ENCODE results near the gene IFT122.

Gene IFT122

GRCh38 chr3:129416415-129416814, 23.6 kb upstream of the IFT122 start:
- no peak for DNase-seq (ENCODE audit: low spot score)

GRCh38 chr3:129417326-129417725, 22.7 kb upstream of the IFT122 start:
- no peak for DNase-seq (ENCODE audit: low spot score)

- no peak for DNase-seq (ENCODE audit: low spot score)
Measured at GRCh38 chr3:129418041-129418973, 21.7 kb upstream of the IFT122 start.

DNA sequence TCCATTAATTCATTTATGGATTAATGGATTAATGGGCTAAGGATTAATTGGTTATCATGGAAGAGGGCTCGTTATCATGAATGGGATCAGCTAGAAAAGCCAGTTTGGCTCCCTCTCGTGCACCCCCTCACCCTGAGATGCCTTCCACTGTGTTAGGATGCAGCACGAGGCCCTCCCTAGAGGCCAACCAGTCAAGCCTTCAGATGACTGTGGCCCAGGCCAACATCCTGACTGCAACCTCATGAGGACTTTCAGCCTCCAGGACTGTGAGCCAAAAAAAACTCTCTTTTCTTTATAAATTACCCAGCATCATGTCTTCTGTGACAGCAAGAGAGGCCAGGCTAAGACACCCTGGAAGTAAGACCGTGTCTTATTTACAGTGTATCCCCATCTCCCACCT, 20.5 kb upstream of the IFT122 start:
- no peak for DNase-seq (ENCODE audit: low spot score)

DNA sequence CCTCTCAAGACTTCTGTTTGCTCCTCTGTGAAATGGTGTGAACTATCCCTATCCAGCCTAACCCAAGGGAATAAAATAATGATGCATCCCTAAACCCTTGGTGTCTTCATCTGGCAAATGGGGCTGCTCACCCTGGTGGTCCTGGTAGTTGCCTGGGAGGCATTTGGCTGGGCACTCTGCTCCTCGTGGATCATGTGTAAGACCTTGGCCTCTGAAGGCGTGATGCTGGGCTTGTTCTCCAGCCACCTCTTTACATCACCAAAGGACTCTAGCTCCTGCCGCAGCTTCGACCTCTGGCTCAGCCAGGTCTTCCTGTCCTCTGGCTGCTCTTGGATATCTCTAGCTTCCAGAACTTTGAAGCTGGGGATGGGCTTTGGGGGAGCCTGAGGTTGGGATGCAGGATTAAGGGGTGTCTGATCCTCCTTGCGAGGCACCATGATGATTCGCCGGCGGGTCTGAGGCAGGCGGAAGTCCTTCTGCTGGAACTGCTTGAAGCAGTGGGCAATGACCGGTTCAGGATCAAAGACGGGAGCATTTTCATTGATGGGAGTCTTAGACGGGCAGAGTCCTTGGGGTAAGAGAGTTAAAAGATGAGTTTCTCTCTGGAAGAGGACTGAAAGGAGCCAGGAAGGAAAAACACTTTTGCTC, 18.7 kb upstream of the IFT122 start:
- DNase-seq (ENCODE audit: low spot score) = no peak

GRCh38 chr3:129421988-129422745, 17.9 kb upstream of the IFT122 start:
- DNase-seq (ENCODE audit: low spot score) = no peak

- no peak for DNase-seq (ENCODE audit: low spot score)
Measured at GRCh38 chr3:129422897-129423296, 17.1 kb upstream of the IFT122 start.

- DNase-seq (ENCODE audit: low spot score) = no peak
Measured at GRCh38 chr3:129424185-129424841, 15.7 kb upstream of the IFT122 start.

- no peak for DNase-seq (ENCODE audit: low spot score)
Measured at GRCh38 chr3:129425213-129425612, 14.8 kb upstream of the IFT122 start.

DNA sequence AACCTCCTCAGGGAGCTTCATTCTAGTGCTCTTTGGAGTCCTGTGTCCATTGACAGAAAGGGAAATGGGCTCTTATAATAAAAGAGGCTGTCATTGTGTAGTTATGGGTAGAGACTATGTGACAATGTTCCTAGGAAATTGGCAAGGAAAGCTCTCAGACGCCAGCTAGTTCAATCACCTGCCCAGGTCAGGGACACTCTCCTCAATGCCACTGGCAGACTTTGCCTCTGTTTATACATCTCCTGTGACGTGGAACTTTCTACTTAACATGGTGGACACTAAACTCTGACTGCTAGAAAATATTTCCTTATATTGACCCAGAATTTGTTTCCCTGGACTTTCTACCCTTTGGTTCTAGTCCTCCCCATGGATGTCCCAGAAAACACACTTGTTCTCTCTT, 14.4 kb upstream of the IFT122 start:
- DNase-seq (ENCODE audit: low spot score) = no peak

DNA sequence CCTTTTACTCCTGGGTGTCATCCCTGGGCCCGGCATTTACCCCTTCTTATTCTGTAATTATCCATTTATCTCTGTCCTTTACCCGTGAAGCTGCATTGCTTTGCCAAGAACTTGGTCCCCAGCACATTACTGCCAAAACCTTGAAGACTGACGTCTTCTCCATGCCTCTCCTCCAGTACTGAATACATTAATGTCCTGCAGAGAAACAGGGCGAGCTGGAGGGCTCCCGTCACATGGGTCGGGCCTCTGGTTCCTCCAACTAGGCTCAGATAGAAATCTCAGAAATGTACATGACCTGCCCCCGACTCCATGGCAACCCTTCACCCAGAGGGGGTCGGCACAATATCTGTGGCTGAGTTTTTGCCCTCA, 12.0 kb upstream of the IFT122 start:
- no peak for DNase-seq (ENCODE audit: low spot score)

GRCh38 chr3:129428376-129429079, 11.5 kb upstream of the IFT122 start, which contains the start of gene EFCAB12:
Gene EFCAB12, minus strand, starts transcription at chr3:129428636. Its CDS starts 148 bp downstream, at chr3:129428488.
- DNase-seq (ENCODE audit: low spot score) = peak; percentile 92

- DNase-seq (ENCODE audit: low spot score) = no peak
Measured at GRCh38 chr3:129429080-129429451, 11.0 kb upstream of the IFT122 start.

DNA sequence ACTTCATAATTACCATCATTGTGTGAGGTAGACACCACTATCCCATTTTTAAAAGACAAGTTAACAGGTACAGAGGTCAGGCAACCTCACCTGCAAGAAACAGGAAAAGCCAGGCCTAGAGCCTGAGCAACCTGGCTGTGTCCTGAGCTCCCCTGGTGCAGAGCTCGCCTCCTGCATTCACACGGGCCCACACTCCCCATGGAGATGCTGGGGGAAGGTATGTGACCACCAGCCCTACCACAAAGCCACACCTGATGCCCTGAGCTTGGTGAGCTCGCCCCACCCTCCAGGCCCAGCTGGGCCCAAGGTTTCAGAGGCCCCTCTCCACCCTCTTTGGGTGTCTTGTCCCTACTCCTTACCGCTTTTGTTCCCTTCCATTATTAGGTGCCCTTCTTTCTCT, 10.4 kb upstream of the IFT122 start:
- no peak for DNase-seq (ENCODE audit: low spot score)

- DNase-seq (ENCODE audit: low spot score) = no peak
Measured at GRCh38 chr3:129432036-129432435, 8.0 kb upstream of the IFT122 start.

GRCh38 chr3:129432671-129433070, 7.4 kb upstream of the IFT122 start:
- no peak for DNase-seq (ENCODE audit: low spot score)

- no peak for DNase-seq (ENCODE audit: low spot score)
Measured at GRCh38 chr3:129433565-129433964, 6.5 kb upstream of the IFT122 start.

GRCh38 chr3:129434140-129434539, 5.9 kb upstream of the IFT122 start:
- DNase-seq (ENCODE audit: low spot score) = no peak

DNA sequence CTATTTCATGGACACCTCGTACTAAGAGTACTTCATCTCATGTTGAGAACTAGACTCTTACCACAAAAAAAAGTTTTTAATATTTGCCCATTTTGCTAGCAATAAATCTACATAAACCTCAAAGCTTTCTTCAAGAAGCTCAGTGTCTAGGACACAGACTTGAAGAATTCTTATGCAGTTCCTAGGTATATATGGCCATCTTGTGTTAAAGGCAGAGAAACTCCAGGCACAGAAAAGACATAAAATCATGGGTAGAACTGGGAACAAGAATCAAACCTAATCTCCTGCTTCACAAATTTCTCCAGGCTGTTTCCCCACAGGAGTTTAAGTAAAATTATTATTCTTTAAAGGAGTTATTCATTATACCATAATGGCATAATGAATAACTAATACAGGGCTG, 4.7 kb upstream of the IFT122 start:
- DNase-seq (ENCODE audit: low spot score) = no peak

GRCh38 chr3:129439226-129439816, 703 bp upstream of the IFT122 start:
- DNase-seq (ENCODE audit: low spot score) = peak; percentile 80

DNA sequence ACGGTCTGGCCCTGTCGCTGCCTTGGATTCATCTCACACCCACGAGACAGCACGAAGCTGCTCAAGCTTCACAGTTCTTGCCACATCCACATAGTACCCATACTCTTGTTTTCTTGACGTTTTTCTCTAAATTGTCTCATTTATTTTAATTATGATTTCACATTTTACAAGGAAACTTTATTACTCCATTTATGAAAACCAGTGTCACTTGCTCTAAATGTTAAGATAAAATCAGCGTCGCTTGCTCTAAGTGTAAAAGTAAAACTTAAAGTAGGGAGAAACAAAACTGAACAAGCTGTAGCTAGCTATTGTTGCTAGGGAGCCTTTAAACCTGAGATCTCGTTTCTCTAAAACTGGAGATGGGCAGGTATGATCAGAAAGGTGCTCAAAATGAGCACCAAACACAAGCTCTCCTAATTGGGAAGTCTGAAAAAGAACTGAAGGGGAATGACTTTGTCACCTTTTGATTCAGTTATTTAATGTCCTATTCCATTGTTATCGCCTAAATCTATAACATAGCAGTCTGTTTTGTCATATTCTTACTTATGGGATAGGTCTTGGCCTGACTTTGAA, 680 bp downstream of the IFT122 start:
- peak; percentile 24 for DNase-seq (ENCODE audit: low spot score)
